HG02588 (cell line): ENCODE results near the gene TRMT10C.
"Not testable (repeated sequence)": the region's sequence is repeated elsewhere in the genome, so short reads cannot be mapped to it uniquely, and the experiment has no call there.

Experiments
- ATAC-seq: cut with Tn5 transposase; IDR thresholded peaks from one replicate; pipeline ENCODE4 v1.9.1; 2021; ENCODE audit warnings: mild to moderate bottlenecking, moderate library complexity; ENCODE audit not compliant: unreplicated experiment

Gene TRMT10C

DNA sequence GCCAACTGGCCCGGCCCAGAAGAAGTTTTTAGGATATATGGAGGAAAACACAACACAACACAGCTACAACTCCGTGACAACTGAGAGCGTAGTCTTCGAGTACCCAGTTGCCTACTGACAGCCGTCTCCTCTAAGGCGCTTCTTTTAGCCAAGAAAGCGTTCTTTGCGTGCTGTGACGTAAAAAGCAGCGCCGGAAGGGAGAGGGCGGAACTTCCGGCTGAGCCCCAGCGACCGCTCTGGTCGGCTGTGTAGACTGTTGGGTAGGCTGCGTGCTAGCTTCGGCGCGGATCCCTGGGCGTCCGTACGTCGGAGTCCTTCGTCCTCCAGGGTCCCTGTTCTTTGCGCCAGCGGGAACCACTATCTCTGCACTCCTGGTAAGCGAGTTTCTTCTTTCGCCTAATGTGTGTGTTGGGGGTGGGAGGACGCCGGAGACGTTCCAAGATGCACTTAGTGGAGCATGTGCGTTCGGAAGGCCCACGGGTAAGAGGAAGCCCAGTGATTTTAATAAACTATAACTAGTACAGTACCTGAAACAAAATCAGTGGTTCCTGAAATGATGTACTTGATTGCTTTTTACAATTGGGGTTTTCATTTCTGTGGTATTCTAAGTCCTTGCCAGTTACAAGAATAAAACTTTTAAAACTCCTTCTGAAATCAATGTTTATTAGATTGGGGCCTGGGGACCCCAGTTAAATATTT, at the start of gene TRMT10C:
Gene TRMT10C, plus strand, starts transcription at position 239 of the 699 bp plus-strand sequence. CDS start 2,914 bp downstream, outside the sequence.
- peak; percentile 100 for ATAC-seq

DNA sequence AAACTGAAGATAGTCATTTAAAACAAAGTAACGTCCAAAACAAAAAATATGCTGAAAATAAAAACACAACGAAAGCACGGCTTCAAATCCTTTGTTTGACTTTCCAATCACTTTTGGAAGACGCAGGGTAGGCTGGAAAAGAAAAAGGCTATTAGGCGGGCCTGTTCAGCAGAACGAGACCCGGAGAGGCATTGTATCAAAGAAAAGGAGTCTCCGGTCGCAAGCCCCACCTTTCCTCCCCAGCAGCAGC, 49.3 kb upstream of the TRMT10C start:
- peak; percentile 27 for ATAC-seq

DNA sequence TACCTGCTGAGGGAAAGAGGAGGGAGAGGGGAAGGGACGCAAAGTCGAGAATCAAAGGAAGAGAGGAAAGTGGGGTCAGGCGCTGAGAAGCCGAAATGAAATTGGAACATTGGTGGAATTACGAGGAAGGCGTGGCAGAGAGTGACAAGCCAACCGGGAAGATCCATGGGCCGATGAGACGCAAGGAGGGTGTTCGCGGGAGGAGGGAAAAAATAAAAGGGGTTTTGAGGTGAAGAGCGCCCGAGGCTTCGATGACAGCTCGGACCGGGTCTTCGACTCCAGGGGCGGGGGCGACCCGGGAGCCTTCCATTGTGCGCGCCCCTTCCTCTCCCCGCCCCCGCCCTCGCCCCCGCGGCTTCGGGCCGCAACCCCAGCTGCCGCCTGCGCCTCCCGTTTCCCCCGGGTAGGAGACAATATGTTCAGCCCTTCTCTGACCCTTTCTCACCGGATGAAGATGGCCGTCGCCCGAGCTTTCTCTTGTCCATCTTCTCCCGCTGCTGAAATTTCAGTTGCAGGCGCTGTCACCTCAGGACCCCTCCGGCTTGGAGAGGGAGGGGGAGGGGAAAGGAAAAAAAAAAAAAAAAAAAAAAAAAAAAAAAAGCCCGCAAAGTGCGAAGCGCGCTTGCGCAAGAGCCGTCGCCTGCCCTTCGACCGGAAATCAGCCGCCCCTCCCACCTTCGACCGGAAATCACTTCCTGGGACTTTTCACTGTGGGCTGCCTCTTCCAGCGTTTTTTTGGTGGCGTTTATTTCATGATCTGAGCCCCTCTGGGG, 48.8 kb upstream of the TRMT10C start, which contains the start of gene SENP7:
Gene SENP7, minus strand, starts transcription at position 567 of the 773 bp plus-strand sequence. Its CDS starts 82 bp downstream, at position 485.
- peak; percentile 61 for ATAC-seq

DNA sequence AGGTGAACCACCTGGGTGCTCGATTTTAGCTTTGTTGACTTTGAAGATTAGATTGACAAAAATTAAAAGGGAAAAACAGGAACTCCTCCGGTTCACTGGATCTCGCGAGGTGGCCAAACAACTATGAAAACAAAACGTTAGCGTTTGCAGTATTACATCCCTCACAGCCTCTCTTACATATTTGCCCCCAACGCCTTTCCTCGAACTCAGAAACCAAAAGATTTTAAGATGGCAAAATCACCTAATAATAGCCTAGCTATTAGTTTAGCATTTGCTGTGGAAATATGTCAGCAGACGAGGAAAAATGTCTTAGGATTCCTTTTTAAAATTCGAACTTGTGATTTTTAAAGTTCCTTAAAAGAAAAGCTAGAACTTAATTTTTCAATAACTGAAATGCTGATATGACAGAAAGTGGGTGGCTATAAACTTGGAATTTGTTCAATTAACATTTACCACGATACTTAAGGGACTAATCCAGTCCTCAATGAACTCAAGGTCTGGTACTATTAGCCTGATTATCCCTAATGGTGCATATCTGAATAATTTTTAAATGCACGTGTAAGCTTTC, 48.2 kb upstream of the TRMT10C start:
- peak; percentile 34 for ATAC-seq

DNA sequence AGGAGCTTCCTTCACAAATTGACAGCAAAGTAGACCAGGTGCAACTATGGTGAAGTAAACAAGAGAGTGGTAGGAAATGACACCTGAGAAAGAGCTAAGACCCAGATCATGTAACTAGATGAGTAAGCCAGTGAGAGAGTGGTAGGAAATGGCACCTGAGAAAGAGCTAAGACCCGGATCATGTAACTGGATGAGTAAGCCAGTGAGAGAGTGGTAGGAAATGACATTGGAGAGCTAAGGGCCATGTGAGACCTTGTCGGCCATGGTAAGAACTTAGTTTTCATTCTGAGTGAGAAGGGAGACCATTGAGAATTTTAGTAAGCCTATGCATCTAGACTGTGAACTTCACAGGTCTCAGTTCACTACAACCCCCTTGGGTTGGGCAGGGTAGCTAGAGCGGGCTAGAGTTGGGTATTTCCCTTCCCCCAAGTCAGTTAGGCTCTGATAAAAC, 43.2 kb upstream of the TRMT10C start:
- ATAC-seq: peak; percentile 99

DNA sequence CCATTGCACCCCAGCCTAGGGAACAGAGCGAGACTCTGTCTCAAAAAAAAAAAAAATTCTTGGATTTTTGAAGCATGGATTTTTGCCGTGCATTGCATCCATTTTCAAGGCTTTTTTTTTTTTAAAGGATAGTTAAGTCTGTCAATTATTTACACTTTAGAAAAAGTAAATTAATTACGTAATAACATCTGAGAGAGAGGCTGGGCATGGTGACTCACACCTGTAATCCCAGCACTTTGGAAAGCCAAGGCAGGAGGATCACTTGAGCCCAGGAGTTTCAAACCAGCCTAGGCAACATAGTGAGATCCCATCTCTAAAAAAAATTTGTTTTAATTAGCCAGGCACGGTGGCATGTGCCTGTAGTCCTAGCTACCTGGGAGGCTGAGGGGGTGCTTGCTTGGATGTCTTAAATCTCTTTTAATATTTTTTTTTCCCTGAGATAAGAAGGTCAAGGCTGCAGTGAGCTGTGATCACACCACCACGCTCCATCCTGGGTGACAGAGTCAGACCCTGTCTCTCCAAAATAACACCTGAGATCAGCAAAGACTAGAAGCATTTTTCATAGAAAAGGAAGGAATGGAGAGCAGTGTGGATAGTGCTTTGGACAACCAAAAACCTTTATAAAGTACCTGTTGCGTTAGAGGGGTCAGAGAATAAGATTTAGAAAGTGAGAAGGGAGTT, 41.8 kb upstream of the TRMT10C start:
- no peak for ATAC-seq

DNA sequence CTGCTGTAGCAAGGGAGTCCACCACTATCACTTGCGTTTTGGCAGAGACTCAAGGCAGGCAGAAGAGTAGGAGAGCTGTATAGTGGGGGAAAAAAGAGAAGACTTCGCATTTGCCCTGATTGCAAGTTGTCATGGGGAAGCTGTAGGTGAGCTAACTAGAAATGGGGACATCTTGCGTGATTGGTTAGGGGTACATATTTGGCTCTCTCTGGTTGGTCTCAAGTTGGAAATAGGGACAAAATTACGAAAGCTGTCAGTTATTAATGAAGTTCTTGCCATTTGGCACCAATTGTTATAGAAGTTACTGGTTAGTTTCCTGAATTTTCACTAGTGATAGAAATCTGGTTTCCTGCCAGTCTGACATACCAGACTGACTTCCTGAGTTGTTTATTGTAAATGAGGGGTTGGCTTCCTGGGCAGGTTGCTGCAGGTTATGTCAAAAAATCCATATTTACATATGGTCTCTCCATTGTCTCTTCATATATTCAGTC, 40.4 kb upstream of the TRMT10C start:
- no peak for ATAC-seq

DNA sequence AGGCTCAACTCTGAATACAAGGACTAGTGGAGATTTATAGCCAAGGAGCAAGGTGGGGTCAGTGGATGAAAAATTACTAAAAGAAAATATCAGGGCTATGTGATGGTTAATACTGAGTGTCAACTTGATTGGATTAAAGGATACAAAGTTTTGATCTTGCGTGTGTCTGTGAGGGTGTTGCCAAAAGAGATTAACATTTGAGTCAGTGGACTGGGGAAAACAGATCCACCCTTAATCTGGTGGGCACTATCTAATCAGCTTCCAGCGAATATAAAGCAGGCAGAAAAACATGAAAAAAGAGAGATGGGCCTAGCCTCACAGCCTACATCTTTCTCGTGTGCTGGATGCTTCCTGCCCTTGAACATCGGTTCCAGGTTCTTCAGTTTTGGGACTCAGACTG, 34.2 kb upstream of the TRMT10C start:
- no peak for ATAC-seq

DNA sequence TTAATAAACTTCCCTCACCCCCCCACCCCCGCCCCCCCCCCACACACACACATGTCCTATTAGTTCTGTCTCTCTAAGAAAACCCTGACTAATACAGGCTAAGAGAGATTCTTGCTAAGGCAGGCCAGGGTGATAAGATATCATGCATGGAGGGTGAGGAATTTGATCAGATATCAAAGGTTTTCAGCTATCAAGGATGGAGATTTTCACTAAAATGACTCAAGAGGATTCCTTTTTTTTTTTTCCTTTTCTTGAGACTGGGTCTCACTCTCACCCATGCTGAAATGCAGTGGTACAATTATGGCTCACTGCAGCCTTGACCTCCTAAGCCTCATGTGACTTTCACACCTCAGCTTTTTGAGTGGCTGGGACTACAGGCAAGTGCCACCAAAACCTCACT, 33.8 kb upstream of the TRMT10C start:
- ATAC-seq: no peak

DNA sequence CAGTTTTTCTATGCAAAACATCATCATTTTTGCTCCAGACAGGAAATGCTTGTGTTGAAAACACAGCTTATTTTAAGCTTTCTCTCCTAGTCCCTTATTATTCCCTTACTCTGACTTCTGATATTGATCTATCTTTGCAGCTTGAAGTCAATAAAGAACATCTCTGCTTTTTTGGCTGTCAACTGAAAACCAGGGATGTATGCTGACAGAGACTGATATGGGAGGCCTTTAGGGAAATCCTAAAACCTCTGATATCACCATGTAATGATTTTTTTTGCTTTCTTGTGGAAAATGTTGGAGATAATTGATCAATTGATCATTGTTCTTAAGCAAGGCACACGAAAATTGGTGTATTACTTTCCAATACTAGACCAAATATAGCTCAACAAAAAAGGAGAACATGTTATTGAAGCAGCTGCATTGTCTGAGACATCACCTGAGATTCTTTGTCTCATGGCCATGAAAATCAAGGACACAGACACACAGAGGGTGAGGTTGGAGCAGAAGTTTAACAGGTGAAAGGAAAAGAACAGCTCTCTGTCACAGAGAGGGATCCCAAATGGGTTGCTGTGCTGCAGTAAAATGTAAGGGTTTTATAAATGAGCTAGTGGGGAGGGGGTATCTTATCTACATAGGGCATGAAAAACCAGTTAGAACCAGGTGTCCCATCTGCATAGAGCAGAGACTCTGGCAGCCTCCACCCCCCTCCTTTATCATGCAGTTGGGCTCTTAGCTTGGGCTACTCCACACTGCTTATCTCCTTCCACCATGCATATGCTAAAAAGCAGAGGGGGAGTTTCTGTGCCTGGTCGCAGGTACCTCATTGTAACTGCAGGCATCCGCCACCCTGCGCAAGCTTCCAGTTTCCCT, 31.6 kb upstream of the TRMT10C start:
- no peak for ATAC-seq

DNA sequence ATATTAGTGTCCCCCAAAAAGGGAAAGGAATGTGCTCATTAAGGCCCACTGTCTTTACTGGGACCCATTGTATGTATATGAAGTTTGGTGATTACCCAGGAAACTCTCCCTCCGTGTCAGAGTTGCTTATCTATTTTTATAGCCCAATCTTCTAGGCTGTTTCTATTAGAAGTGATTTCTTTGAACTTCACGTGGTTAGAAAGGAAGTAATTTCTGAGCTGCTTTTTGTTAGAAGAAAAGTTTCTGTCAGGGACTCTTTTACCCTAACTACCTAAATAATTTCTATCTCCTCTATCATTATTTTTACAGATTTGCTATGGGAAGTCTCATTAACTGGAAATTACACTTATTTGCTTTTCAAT, 31.0 kb upstream of the TRMT10C start:
- no peak for ATAC-seq

DNA sequence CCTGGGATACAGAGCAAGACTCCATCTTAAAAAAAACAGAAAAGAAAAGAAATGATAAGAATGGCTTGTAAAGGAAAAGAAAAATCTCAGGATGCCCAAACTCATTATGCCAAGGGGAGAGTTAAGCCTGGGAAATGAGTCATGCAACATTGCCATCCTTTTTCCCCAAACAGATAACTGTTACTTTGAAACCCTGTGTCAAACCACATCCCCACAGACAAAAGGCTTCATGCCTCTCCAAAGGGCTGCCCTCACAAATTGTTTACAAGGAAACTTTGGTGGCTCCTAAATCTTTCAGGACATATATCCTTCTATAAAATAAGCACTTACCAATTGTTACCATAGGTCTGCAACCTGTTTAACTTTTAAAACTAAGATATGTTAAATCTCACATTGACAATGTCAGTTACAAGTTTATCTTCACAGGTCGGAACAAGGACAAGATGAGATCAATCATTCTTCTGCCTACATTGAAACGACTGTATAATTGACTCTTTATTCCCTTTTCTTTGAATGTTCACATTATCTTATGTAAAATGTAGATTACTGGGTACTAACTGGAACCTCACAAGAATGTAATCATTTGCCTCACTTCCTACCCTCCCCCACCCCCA, 30.1 kb upstream of the TRMT10C start:
- no peak for ATAC-seq

DNA sequence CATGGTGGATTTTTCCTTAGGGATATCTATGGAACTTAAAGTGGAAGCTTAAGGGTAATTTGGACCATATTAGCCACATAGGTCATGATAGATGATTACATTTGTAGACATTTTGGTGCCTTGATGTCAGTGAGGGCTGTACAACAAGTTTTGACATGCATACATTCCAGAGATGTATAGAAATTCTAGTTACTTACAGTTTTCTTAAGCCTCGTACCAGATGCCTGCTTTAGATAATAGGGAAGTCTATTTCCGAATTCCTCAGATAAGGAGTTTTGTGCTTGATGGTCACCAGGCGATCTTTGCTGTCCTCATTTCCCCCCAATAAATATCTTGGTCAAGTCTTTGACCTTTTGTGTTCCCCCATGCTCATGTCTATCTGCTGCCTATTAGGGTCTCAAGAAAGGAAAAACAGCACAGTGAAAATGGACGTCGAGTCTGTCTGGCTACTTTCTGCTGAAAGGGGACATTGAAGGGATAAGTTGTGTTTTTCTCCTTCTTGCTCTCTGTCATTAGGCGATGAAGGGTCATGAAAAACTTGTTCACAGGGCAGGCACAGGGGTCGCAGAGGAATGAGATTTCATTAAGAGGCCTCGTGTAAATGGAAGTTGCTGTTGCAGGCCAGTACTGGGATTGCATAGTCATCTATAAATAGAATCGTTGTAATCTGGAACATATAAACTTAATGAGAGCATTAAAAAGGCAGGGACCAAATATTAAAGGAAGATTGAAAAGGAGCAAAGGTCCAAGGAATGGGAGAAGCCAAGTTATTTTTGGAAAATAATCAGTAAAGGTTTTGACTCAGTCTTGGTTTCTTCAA, 28.7 kb upstream of the TRMT10C start:
- ATAC-seq: no peak

DNA sequence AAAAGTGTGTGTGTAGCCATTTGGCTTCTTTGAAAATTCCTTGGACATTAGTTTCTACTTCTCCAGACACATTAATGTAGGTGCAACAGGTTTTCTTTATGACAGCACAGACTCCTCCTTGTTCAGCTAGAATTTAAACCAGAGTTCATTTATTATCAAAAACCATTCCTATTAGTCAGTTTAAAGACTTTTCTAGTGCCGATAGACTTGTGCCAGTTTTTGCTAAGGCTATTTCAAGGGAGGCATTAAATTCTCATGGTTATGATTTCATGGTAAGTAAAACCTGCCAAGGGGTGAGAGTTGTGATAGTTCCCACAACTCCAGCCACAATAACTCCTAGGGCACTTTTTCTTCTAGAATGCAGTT, 28.1 kb upstream of the TRMT10C start:
- no peak for ATAC-seq

DNA sequence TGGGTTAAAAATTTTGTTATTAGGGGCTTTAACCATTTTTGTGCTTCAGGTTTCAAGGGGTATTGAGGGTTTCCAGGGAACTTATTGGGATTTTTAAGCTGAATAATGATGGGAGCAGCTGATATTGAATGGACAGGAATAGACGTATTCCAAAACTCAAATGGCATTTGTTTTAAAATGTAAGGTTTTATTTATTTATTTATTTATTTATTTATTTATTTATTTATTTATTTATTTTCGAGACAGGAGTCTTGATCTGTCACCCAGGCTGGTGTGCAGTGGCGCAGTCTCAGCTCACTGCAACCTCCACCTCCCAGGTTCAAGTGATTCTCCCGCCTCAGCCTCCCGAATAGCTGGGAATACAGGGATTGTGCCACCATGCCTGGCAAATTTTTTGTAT, 26.4 kb upstream of the TRMT10C start:
- ATAC-seq: no peak

DNA sequence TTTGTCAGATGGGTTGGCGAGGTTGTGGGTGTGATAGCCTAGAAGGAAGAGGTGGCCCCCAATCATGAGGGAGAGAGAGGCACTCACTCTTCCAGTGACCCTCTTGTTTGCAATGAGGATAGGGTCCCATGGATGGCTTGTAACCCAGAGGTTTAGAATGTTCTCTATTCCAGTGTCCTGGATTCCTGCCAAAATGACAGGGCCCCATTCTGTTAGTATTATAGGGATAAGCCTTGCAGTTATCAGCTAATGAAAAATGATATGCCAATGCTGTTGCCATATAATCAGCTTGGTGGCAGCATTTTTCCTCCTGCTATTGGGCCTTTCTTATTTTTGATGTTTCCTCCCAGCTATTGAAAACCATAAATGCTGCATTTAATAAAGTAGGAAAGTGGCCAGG, 25.4 kb upstream of the TRMT10C start:
- ATAC-seq: no peak

DNA sequence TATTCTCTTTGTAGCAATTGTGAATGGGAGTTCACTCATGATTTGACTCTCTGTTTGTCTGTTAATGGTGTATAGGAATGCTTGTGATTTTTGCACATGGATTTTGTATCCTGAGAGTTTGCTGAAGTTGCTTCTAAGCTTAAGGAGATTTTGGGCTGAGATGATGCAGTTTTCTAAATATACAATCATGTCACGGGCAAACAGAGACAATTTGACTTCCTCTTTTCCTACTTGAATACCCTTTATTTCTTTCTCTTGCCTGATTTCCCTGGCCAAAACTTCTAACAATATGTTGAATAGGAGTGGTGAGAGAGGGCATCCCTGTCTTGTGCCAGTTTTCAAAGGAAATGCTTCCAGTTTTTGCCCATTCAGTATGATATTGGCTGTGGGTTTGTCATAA, 24.7 kb upstream of the TRMT10C start:
- ATAC-seq: not testable (repeated sequence)

DNA sequence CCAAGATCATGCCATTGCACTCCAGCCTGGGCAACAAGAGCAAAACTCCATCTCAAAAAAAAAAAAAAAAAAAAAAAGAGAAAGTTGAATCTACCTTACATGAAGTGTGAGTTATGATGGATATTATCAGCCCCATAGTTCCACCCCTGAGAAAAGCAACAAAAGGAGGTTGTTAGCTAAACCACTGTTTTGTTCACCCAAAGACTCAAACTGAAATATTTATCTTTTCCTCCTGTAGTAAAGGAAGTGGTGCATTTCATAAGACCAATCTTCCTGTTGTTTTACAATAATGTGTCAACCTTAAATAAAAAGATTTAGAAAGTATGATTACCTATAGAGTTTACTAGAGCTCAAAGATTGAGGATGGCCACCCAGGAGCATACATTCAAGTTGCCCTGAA, 18.7 kb upstream of the TRMT10C start:
- no peak for ATAC-seq

DNA sequence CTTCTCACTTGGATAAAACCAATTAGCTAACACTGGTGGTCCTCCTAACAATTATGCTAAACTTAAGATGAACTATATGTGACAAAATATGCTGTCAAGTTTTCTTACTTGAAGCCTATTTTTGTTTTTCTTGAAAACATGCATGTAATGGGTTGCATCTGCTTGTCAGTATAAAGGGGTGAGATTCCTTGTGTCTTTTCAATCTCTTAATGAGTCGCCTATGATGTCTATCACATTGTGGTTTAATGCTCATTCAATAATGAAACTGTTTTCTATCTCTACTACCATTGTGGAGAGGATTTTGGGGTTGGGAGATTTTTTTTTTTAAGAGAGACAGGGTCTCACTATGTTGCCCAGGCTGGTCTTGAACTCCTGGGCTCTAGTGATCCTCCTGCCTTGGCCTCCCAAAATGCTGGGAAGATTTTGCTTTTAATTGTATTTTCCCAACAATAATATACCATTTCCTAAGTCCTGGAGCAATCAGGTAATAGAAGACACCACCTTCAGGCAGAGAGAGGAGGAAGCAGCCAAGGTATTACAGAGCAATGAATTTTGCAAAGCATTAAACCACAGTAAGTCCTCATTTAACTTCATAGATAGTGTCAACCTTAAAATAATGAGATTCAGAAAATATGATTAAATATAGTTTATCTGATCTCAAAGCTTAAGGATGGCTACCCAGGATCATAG, 17.4 kb upstream of the TRMT10C start:
- ATAC-seq: no peak
